ENCODE results near the gene SNX11. TPM values are rescaled to one million over a fixed set of nuclear protein-coding genes. Genes with fewer than 3 reads are reported as not detected.

SNX11 gene
- total and polyA plus RNA-seq, 3 experiments from 2014 or later: 26.5 to 45.2 (median 43.3) TPM

GRCh38 chr17:48134912-48135480 is 27.4 kb downstream of the SNX11 start:
- Mint-ChIP-seq H3K27ac (peak overlapping the region in 4 of 8 donors; percentile 9 to 47 (median 32)), H3K9me3 (no peaks in the 10 kb centered on the region), H3K4me1 (peaks cover 0 to 4% (median 0%) of the 10 kb centered on the region in 3 donors), H3K27me3 (peaks cover 0 to 3% of the 10 kb centered on the region in 2 donors), H3K36me3 (peaks cover 0 to 55% (median 9%) of the 10 kb centered on the region in 3 donors), H3K4me3 (no peak overlapping the region)
- Histone ChIP-seq H3K36me3 (ENCODE audit: insufficient read depth, low read length) (peaks cover 11% of the 10 kb centered on the region), H3K27ac (ENCODE audit: low read depth, low read length) (no peak overlapping the region), H3K4me3 (ENCODE audit: low read length) (no peak overlapping the region), H3K9me3 (ENCODE audit: low read length) (no peaks in the 10 kb centered on the region), H3K4me1 (ENCODE audit: insufficient read depth, low read length) (no peaks in the 10 kb centered on the region), H3K27me3 (ENCODE audit: insufficient read depth, low read length, poor library complexity, severe bottlenecking) (no peaks in the 10 kb centered on the region)
- ChIA-PET CTCF (interaction anchor here (1.2 to 1.5 kb wide), 3 partner anchors 12 to 73 kb away, joined by 3 read pairs; partner anchors contain the start of gene CBX1), POLR2A (no interaction called here)
- no peak for DNase-seq

GRCh38 chr17:48137656-48138055 is 30.1 kb downstream of the SNX11 start:
- DNase-seq: no peak
- H3K36me3 Mint-ChIP-seq: peaks cover 0 to 63% (median 15%) of the 10 kb centered on the region in 3 donors
- POLR2A ChIA-PET: no interaction called here
- peaks cover 0 to 3% of the 10 kb centered on the region in 2 donors for H3K27me3 Mint-ChIP-seq
- peak overlapping the region in 5 of 8 donors; percentile 17 to 78 (median 59) for H3K27ac Mint-ChIP-seq
- Histone ChIP-seq H3K36me3 (ENCODE audit: insufficient read depth, low read length) (peaks cover 12% of the 10 kb centered on the region), H3K4me3 (ENCODE audit: low read length) (no peak overlapping the region), H3K27me3 (ENCODE audit: insufficient read depth, low read length, poor library complexity, severe bottlenecking) (no peaks in the 10 kb centered on the region), H3K9me3 (ENCODE audit: low read length) (no peaks in the 10 kb centered on the region), H3K27ac (ENCODE audit: low read depth, low read length) (no peak overlapping the region), H3K4me1 (ENCODE audit: insufficient read depth, low read length) (no peaks in the 10 kb centered on the region)
- H3K4me3 Mint-ChIP-seq: no peak overlapping the region
- peaks cover 0 to 4% (median 0%) of the 10 kb centered on the region in 3 donors for H3K4me1 Mint-ChIP-seq
- CTCF ChIA-PET: interaction anchor here (0.7 kb wide), 1 partner anchor 22 kb away, joined by 3 read pairs; no protein-coding TSS in a partner anchor
- H3K9me3 Mint-ChIP-seq: no peaks in the 10 kb centered on the region

GRCh38 chr17:48139944-48140343 is 32.4 kb downstream of the SNX11 start:
- Mint-ChIP-seq H3K4me3 (no peak overlapping the region), H3K27ac (peak overlapping the region in 6 of 8 donors; percentile 4 to 55 (median 18)), H3K27me3 (peaks cover 0 to 3% of the 10 kb centered on the region in 2 donors), H3K9me3 (no peaks in the 10 kb centered on the region), H3K4me1 (peaks cover 12 to 16% (median 15%) of the 10 kb centered on the region in 3 donors), H3K36me3 (peaks cover 0 to 67% (median 12%) of the 10 kb centered on the region in 3 donors)
- H3K27me3 ChIP-seq (ENCODE audit: insufficient read depth, low read length, poor library complexity, severe bottlenecking): no peaks in the 10 kb centered on the region
- H3K4me1 ChIP-seq (ENCODE audit: insufficient read depth, low read length): no peaks in the 10 kb centered on the region
- H3K4me3 ChIP-seq (ENCODE audit: low read length): no peak overlapping the region
- peaks cover 12% of the 10 kb centered on the region for H3K36me3 ChIP-seq (ENCODE audit: insufficient read depth, low read length)
- ChIA-PET CTCF (interaction anchor here (1.0 kb wide), 1 partner anchor 114 kb away, joined by 3 read pairs; no protein-coding TSS in a partner anchor), POLR2A (no interaction called here)
- DNase-seq: no peak
- H3K27ac ChIP-seq (ENCODE audit: low read depth, low read length): no peak overlapping the region
- H3K9me3 ChIP-seq (ENCODE audit: low read length): no peaks in the 10 kb centered on the region

- no peaks in the 10 kb centered on the region for H3K4me1 ChIP-seq (ENCODE audit: insufficient read depth, low read length)
- CTCF ChIA-PET: interaction anchor here (0.7 to 1.1 kb wide), 4 partner anchors 19 to 1423 kb away, joined by 3 to 4 read pairs (median 3); no protein-coding TSS in a partner anchor
- DNase-seq: peak in 1 of 5 donors; percentile 26
- Mint-ChIP-seq H3K9me3 (no peaks in the 10 kb centered on the region), H3K4me1 (peaks cover 13 to 25% (median 25%) of the 10 kb centered on the region in 3 donors), H3K27ac (peak overlapping the region in 5 of 8 donors; percentile 20 to 82 (median 62)), H3K4me3 (peak overlapping the region in 1 of 7 donors; percentile 22), H3K27me3 (peaks cover 0 to 4% of the 10 kb centered on the region in 2 donors), H3K36me3 (peaks cover 0 to 77% (median 13%) of the 10 kb centered on the region in 3 donors)
- POLR2A ChIA-PET: no interaction called here
- peaks cover 25% of the 10 kb centered on the region for H3K36me3 ChIP-seq (ENCODE audit: insufficient read depth, low read length)
- H3K27me3 ChIP-seq (ENCODE audit: insufficient read depth, low read length, poor library complexity, severe bottlenecking): no peaks in the 10 kb centered on the region
- H3K4me3 ChIP-seq (ENCODE audit: low read length): no peak overlapping the region
- H3K9me3 ChIP-seq (ENCODE audit: low read length): no peaks in the 10 kb centered on the region
- H3K27ac ChIP-seq (ENCODE audit: low read depth, low read length): no peak overlapping the region
Measured at GRCh38 chr17:48143629-48144028, 36.1 kb downstream of the SNX11 start.

GRCh38 chr17:48144231-48144630 is 36.7 kb downstream of the SNX11 start:
- H3K9me3 ChIP-seq (ENCODE audit: low read length): no peaks in the 10 kb centered on the region
- CTCF ChIA-PET: interaction anchor here (1.1 kb wide), 1 partner anchor 119 kb away, joined by 3 read pairs; no protein-coding TSS in a partner anchor
- Mint-ChIP-seq H3K27ac (peak overlapping the region in 5 of 8 donors; percentile 3 to 63 (median 20)), H3K4me1 (peaks cover 13 to 25% (median 25%) of the 10 kb centered on the region in 3 donors), H3K27me3 (peaks cover 0 to 4% of the 10 kb centered on the region in 2 donors), H3K4me3 (no peak overlapping the region), H3K36me3 (peaks cover 0 to 81% (median 13%) of the 10 kb centered on the region in 3 donors), H3K9me3 (no peaks in the 10 kb centered on the region)
- DNase-seq: no peak
- peaks cover 29% of the 10 kb centered on the region for H3K36me3 ChIP-seq (ENCODE audit: insufficient read depth, low read length)
- POLR2A ChIA-PET: no interaction called here
- H3K4me1 ChIP-seq (ENCODE audit: insufficient read depth, low read length): no peaks in the 10 kb centered on the region
- H3K27me3 ChIP-seq (ENCODE audit: insufficient read depth, low read length, poor library complexity, severe bottlenecking): no peaks in the 10 kb centered on the region
- no peak overlapping the region for H3K27ac ChIP-seq (ENCODE audit: low read depth, low read length)
- no peak overlapping the region for H3K4me3 ChIP-seq (ENCODE audit: low read length)

- Histone ChIP-seq H3K4me3 (ENCODE audit: low read length) (no peak overlapping the region), H3K4me1 (ENCODE audit: insufficient read depth, low read length) (no peaks in the 10 kb centered on the region), H3K9me3 (ENCODE audit: low read length) (no peaks in the 10 kb centered on the region), H3K36me3 (ENCODE audit: insufficient read depth, low read length) (peaks cover 29% of the 10 kb centered on the region), H3K27ac (ENCODE audit: low read depth, low read length) (no peak overlapping the region), H3K27me3 (ENCODE audit: insufficient read depth, low read length, poor library complexity, severe bottlenecking) (no peaks in the 10 kb centered on the region)
- ChIA-PET CTCF (no interaction called here), POLR2A (interaction anchor here (0.5 kb wide), 1 partner anchor 213 kb away, joined by 3 read pairs; no protein-coding TSS in a partner anchor)
- Mint-ChIP-seq H3K27me3 (peaks cover 0 to 1% of the 10 kb centered on the region in 2 donors), H3K36me3 (peaks cover 0 to 80% (median 10%) of the 10 kb centered on the region in 3 donors), H3K4me3 (no peak overlapping the region), H3K4me1 (peaks cover 13 to 25% (median 25%) of the 10 kb centered on the region in 3 donors), H3K9me3 (no peaks in the 10 kb centered on the region), H3K27ac (peak overlapping the region; percentile 5 to 70 (median 58))
- no peak for DNase-seq
Measured at GRCh38 chr17:48144976-48145798, 37.6 kb downstream of the SNX11 start.

- Mint-ChIP-seq H3K9me3 (no peaks in the 10 kb centered on the region), H3K36me3 (peaks cover 0 to 85% (median 12%) of the 10 kb centered on the region in 3 donors), H3K4me3 (no peak overlapping the region), H3K27me3 (peaks cover 0 to 1% of the 10 kb centered on the region in 2 donors), H3K27ac (peak overlapping the region in 3 of 8 donors; percentile 0 to 38 (median 7)), H3K4me1 (peaks cover 11 to 25% (median 25%) of the 10 kb centered on the region in 3 donors)
- DNase-seq: no peak
- Histone ChIP-seq H3K27ac (ENCODE audit: low read depth, low read length) (no peak overlapping the region), H3K4me1 (ENCODE audit: insufficient read depth, low read length) (no peaks in the 10 kb centered on the region), H3K27me3 (ENCODE audit: insufficient read depth, low read length, poor library complexity, severe bottlenecking) (no peaks in the 10 kb centered on the region), H3K4me3 (ENCODE audit: low read length) (no peak overlapping the region), H3K36me3 (ENCODE audit: insufficient read depth, low read length) (peaks cover 33% of the 10 kb centered on the region), H3K9me3 (ENCODE audit: low read length) (no peaks in the 10 kb centered on the region)
- CTCF ChIA-PET: no interaction called here
- POLR2A ChIA-PET: no interaction called here
Measured at GRCh38 chr17:48148029-48148770, 40.6 kb downstream of the SNX11 start.

Data from CD8-positive, alpha-beta memory T cell (primary cell).